ENCODE results near the gene PILRB.
"Not testable (repeated sequence)": the region's sequence is repeated elsewhere in the genome, so short reads cannot be mapped to it uniquely, and the experiment has no call there.

Gene PILRB

GRCh38 chr7:100345288-100345672 lies 12.6 kb upstream of the PILRB start:
- H4K12ac ChIP-seq (ENCODE audit: low read depth, low read length); H3K4ac ChIP-seq (ENCODE audit: low read depth, low read length); H2AK5ac ChIP-seq (ENCODE audit: low read length); H3K79me2 ChIP-seq (ENCODE audit: control insufficient read depth, insufficient read depth, low read length, poor library complexity); H2BK5ac ChIP-seq (ENCODE audit: low read depth, low read length, poor library complexity); H3K27me3 ChIP-seq (ENCODE audit: insufficient read depth, low read length); H3K4me1 ChIP-seq (ENCODE audit: control insufficient read depth in 1 of 2, insufficient read depth in 2 of 2, low read length in 2 of 2); H4K8ac ChIP-seq (ENCODE audit: low read depth, low read length); H4K91ac ChIP-seq (ENCODE audit: low read depth, low read length); H3K79me1 ChIP-seq (ENCODE audit: low read length); H2BK12ac ChIP-seq (ENCODE audit: low read length); H3K27ac ChIP-seq (ENCODE audit: low read depth, low read length); H3K4me3 ChIP-seq (ENCODE audit: low read depth, low read length); H3K18ac ChIP-seq (ENCODE audit: low read length); H2AFZ ChIP-seq (ENCODE audit: insufficient read depth, low read length, poor library complexity); H3K14ac ChIP-seq (ENCODE audit: low read length); H2BK120ac ChIP-seq (ENCODE audit: insufficient read depth, low read length, poor library complexity); H3K9me3 ChIP-seq (ENCODE audit: insufficient read depth, low read depth, low read length); H3K9ac ChIP-seq (ENCODE audit: low read length); H3K4me2 ChIP-seq (ENCODE audit: low read length); H3K23ac ChIP-seq (ENCODE audit: low read length): not testable (repeated sequence)
- DNase-seq = peak in 1 of 2 donors; percentile 34
- no CpG with 5 or more reads among the region's 5 CpGs for WGBS (ENCODE audit: extremely low coverage, insufficient coverage, insufficient read length)
- peaks cover 47 to 55% of the 10 kb centered on the region in 2 experiments for H3K36me3 ChIP-seq (ENCODE audit: control insufficient read depth in 1 of 2, insufficient read depth in 2 of 2, low read length in 2 of 2)

DNA sequence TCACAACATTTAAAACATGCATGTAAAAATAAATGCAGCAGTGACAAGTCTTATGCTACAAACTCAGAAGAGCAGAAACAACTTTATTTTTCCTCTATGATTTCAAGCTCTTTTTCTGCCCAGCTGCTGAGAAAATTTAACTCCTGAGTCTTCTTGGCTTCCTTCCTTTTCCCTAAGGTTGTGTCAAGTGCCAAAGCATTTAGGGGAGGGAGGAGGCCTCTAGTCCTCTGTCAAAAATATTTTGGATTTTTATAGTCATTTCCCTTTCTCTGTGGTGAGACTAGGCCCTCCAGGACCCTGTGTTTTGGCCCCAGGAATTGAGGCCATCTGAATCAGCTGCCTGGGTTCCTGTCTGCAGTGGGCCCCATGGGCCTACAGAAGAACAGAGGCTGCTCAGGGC lies 11.0 kb upstream of the PILRB start:
- peaks cover 53 to 60% of the 10 kb centered on the region in 2 experiments for H3K36me3 ChIP-seq (ENCODE audit: control insufficient read depth in 1 of 2, insufficient read depth in 2 of 2, low read length in 2 of 2)
- H3K4ac ChIP-seq (ENCODE audit: low read depth, low read length) = no peak overlapping the region
- no peak overlapping the region for H3K27ac ChIP-seq (ENCODE audit: low read depth, low read length)
- DNase-seq = no peak
- no peak overlapping the region for H2BK5ac ChIP-seq (ENCODE audit: low read depth, low read length, poor library complexity)
- H2BK12ac ChIP-seq (ENCODE audit: low read length) = no peak overlapping the region
- no peak overlapping the region for H3K9ac ChIP-seq (ENCODE audit: low read length)
- H4K91ac ChIP-seq (ENCODE audit: low read depth, low read length) = no peak overlapping the region
- no peak overlapping the region for H4K8ac ChIP-seq (ENCODE audit: low read depth, low read length)
- H3K9me3 ChIP-seq (ENCODE audit: insufficient read depth, low read depth, low read length) = no peaks in the 10 kb centered on the region
- H3K18ac ChIP-seq (ENCODE audit: low read length) = no peak overlapping the region
- H2BK120ac ChIP-seq (ENCODE audit: insufficient read depth, low read length, poor library complexity) = no peak overlapping the region
- H3K79me2 ChIP-seq (ENCODE audit: control insufficient read depth, insufficient read depth, low read length, poor library complexity) = no peaks in the 10 kb centered on the region
- no peaks in the 10 kb centered on the region for H3K79me1 ChIP-seq (ENCODE audit: low read length)
- H3K4me3 ChIP-seq (ENCODE audit: low read depth, low read length) = no peak overlapping the region
- peaks cover 0 to 4% of the 10 kb centered on the region in 2 experiments for H3K4me1 ChIP-seq (ENCODE audit: control insufficient read depth in 1 of 2, insufficient read depth in 2 of 2, low read length in 2 of 2)
- H3K23ac ChIP-seq (ENCODE audit: low read length) = no peak overlapping the region
- H3K27me3 ChIP-seq (ENCODE audit: insufficient read depth, low read length) = no peaks in the 10 kb centered on the region
- H2AFZ ChIP-seq (ENCODE audit: insufficient read depth, low read length, poor library complexity) = no peak overlapping the region
- no peak overlapping the region for H3K14ac ChIP-seq (ENCODE audit: low read length)
- H2AK5ac ChIP-seq (ENCODE audit: low read length) = no peak overlapping the region
- H3K4me2 ChIP-seq (ENCODE audit: low read length) = no peak overlapping the region
- H4K12ac ChIP-seq (ENCODE audit: low read depth, low read length) = no peak overlapping the region

GRCh38 chr7:100348805-100349204 lies 9.1 kb upstream of the PILRB start:
- Histone ChIP-seq H3K27ac (ENCODE audit: low read depth, low read length) (no peak overlapping the region), H3K4me3 (ENCODE audit: low read depth, low read length) (no peak overlapping the region), H4K12ac (ENCODE audit: low read depth, low read length) (no peak overlapping the region), H3K79me1 (ENCODE audit: low read length) (no peaks in the 10 kb centered on the region), H3K18ac (ENCODE audit: low read length) (no peak overlapping the region), H3K79me2 (ENCODE audit: control insufficient read depth, insufficient read depth, low read length, poor library complexity) (no peaks in the 10 kb centered on the region), H2BK12ac (ENCODE audit: low read length) (no peak overlapping the region), H3K4me1 (ENCODE audit: control insufficient read depth in 1 of 2, insufficient read depth in 2 of 2, low read length in 2 of 2) (peaks cover 0 to 4% of the 10 kb centered on the region in 2 experiments), H4K91ac (ENCODE audit: low read depth, low read length) (no peak overlapping the region), H2BK5ac (ENCODE audit: low read depth, low read length, poor library complexity) (no peak overlapping the region), H3K4me2 (ENCODE audit: low read length) (no peak overlapping the region), H3K23ac (ENCODE audit: low read length) (no peak overlapping the region), H2BK120ac (ENCODE audit: insufficient read depth, low read length, poor library complexity) (no peak overlapping the region), H2AK5ac (ENCODE audit: low read length) (no peak overlapping the region), H3K9ac (ENCODE audit: low read length) (no peak overlapping the region), H3K4ac (ENCODE audit: low read depth, low read length) (no peak overlapping the region), H2AFZ (ENCODE audit: insufficient read depth, low read length, poor library complexity) (no peak overlapping the region), H3K9me3 (ENCODE audit: insufficient read depth, low read depth, low read length) (no peaks in the 10 kb centered on the region), H3K36me3 (ENCODE audit: control insufficient read depth in 1 of 2, insufficient read depth in 2 of 2, low read length in 2 of 2) (peaks cover 58 to 69% of the 10 kb centered on the region in 2 experiments), H4K8ac (ENCODE audit: low read depth, low read length) (no peak overlapping the region), H3K27me3 (ENCODE audit: insufficient read depth, low read length) (no peaks in the 10 kb centered on the region), H3K14ac (ENCODE audit: low read length) (no peak overlapping the region)
- DNase-seq = no peak

DNA sequence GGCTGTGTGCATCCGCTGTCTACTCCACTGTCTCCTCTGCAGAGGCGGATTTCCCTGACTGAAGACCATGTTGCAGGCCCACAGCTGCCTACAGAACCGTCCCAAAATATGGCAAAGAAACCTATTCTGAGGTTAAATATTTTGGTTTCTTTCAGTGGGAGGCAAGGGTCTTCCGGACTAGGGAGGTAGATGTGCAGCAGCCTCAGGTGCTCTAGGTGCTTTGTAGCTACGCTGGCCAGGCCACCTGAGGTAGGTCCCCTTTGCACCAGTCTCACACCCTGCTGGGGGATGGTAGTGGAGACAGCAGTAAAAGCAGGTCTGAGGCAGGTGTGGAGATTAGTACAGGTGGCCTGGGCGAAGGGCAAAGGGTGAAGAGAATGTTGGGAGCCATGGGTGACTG lies 8.2 kb upstream of the PILRB start:
- H3K9ac ChIP-seq (ENCODE audit: low read length) = no peak overlapping the region
- no peak overlapping the region for H3K4ac ChIP-seq (ENCODE audit: low read depth, low read length)
- H3K18ac ChIP-seq (ENCODE audit: low read length) = no peak overlapping the region
- no peak overlapping the region for H2AFZ ChIP-seq (ENCODE audit: insufficient read depth, low read length, poor library complexity)
- H3K36me3 ChIP-seq (ENCODE audit: control insufficient read depth in 1 of 2, insufficient read depth in 2 of 2, low read length in 2 of 2) = peaks cover 65 to 76% of the 10 kb centered on the region in 2 experiments
- DNase-seq = no peak
- H3K79me1 ChIP-seq (ENCODE audit: low read length) = no peaks in the 10 kb centered on the region
- no peak overlapping the region for H2BK12ac ChIP-seq (ENCODE audit: low read length)
- no peak overlapping the region for H4K12ac ChIP-seq (ENCODE audit: low read depth, low read length)
- H3K4me3 ChIP-seq (ENCODE audit: low read depth, low read length) = no peak overlapping the region
- H3K27ac ChIP-seq (ENCODE audit: low read depth, low read length) = no peak overlapping the region
- H3K9me3 ChIP-seq (ENCODE audit: insufficient read depth, low read depth, low read length) = no peaks in the 10 kb centered on the region
- H3K14ac ChIP-seq (ENCODE audit: low read length) = no peak overlapping the region
- H2BK5ac ChIP-seq (ENCODE audit: low read depth, low read length, poor library complexity) = no peak overlapping the region
- no peak overlapping the region for H2AK5ac ChIP-seq (ENCODE audit: low read length)
- H3K27me3 ChIP-seq (ENCODE audit: insufficient read depth, low read length) = no peaks in the 10 kb centered on the region
- no peak overlapping the region for H4K8ac ChIP-seq (ENCODE audit: low read depth, low read length)
- no peak overlapping the region for H3K4me2 ChIP-seq (ENCODE audit: low read length)
- H2BK120ac ChIP-seq (ENCODE audit: insufficient read depth, low read length, poor library complexity) = no peak overlapping the region
- WGBS (ENCODE audit: extremely low coverage, insufficient coverage, insufficient read length) = no CpG with 5 or more reads among the region's 6 CpGs
- H3K79me2 ChIP-seq (ENCODE audit: control insufficient read depth, insufficient read depth, low read length, poor library complexity) = no peaks in the 10 kb centered on the region
- no peak overlapping the region for H4K91ac ChIP-seq (ENCODE audit: low read depth, low read length)
- H3K4me1 ChIP-seq (ENCODE audit: control insufficient read depth in 1 of 2, insufficient read depth in 2 of 2, low read length in 2 of 2) = peaks cover 0 to 1% of the 10 kb centered on the region in 2 experiments
- H3K23ac ChIP-seq (ENCODE audit: low read length) = no peak overlapping the region

Measured in trophoblast cell (in vitro differentiated cells and primary cell).